Measurements from ENCODE around the gene STX16.

STX16 gene

DNA sequence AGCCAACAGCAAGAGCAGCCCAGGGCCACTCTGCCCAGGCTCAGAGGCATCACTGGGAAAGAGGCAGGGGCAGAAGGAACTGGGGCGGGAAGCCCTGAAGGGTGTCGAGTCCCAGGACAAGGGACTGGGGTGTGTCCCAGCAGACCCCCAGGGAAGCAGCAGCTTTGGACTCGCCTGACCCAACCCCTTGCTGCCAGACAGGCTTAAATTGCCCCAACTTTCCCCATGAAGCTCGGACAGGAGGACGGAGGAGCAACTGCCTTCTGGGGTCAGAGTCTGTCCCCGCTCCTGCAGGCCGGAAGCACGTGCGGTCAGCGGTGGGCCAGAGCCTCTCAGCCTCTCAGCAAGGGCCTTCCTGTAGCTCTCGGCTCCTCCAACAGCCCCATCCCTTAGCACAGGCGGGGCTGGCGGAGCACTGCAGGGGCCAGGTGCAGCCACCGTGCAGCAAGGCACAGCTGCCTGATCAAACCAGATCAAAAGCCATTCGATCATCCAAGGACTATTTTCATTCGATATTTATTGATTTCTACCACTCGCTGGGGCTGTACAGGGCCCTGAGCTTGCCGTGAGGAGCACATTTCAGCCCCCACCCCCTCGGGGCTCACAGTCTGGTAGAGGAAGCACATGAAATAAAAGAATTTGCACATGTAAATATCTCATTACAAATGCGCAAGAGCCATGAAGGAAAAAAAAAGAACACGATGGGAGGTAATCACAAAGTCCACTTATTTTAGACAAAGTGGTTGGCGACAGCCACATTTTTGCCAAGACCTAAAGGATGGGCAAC is 31.8 kb upstream of the STX16 start:
- no peak for DNase-seq

DNA sequence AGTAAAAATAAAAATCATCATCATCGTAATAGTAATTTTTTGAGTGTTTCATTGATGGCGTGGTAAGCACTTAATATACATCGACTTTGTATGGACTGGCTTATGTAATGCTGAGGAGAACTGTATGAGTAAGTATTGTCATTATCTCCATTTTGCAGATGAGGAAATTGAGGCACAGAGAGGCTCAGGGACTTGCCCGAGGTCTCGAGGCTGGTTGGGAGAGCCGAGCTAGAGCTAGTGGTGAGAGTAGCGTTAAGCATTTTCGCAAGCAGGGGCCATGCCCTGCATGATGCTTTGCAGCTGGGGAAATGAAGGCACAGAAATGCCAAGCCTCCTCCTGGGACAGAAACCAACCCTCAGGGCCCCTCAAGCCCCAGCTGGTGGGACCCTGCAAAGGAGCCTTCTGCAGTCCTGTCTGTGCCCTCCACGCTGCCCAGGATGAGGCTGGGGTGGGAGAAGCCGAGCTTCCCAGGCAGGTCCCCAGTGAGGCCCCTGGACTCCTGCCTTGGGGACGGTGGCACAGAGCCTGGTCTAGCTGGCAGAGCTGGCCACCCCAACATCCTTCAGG is 31.1 kb upstream of the STX16 start:
- no peak for DNase-seq

DNA sequence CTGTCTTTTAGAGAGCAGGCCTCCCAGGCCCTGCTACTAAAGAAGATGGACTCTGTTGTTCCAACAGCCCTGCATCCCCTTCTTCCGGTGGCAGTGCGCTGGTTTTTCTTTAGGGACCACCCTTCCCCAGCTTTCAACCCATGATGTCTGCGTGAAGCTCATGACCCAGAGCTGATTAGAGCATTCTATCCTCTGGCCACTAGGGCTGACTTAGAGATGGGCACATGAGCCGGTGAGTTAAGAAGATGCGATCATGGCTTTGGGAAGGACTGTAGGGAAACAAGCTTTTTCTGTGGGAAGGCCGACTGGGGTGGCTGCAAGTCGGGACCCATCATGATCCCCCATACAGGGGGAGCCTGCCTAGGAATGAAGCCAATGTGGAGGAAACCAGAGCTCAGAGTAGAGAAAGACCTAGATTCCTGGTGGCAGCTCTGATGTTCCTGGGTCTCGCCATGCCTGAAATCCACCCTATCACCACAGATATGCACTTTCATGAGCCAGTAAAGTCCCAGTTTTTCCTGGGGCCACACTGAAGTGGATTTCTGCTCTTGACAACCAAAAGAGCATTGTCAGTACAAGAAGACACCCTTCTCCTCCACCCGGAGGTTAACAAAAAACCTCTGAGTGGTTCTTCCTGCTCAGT is 29.1 kb upstream of the STX16 start:
- DNase-seq = no peak

DNA sequence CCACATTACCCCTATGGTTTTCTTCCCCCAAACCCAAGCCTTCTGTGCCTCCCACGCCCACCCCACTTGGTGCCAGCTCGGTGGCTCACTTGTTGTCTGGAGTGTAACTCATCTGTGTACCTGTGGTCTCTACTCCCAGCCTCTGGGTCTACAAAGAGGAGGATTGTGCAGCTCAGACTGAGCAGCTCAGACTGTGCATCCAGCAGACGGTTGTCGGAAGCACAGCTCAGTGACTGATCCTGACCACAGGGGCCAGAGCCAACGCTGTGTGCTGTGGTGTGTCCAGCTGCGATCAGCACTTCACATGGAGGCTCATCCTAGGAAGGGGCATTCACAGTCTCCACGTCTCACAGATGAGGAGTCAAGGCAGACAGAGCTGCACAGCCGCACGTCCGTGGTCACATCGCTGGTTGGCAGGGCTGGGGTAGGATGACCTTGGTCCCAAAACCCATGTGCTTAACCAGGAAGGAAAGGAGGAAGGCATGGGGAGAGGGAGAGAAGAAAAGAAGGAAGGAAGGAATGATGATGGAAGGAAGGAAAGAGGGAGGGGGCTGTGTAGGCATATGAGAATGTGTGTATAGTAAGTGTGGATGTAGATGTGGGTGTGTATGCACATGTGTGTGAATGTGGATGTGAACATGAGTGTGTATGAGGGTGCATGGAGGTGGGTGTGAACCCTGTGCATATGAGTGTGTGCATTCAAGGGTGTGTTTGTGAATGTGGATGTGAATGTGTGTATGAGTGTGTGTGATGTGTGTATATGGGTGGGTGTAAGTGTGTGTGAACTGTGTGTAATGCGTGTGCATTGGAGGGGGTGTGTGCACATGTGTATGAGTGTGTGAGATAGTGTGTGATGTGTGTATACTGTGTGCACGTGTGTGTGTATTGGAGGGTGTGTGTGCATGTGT is 28.2 kb upstream of the STX16 start:
- no peak for DNase-seq

DNA sequence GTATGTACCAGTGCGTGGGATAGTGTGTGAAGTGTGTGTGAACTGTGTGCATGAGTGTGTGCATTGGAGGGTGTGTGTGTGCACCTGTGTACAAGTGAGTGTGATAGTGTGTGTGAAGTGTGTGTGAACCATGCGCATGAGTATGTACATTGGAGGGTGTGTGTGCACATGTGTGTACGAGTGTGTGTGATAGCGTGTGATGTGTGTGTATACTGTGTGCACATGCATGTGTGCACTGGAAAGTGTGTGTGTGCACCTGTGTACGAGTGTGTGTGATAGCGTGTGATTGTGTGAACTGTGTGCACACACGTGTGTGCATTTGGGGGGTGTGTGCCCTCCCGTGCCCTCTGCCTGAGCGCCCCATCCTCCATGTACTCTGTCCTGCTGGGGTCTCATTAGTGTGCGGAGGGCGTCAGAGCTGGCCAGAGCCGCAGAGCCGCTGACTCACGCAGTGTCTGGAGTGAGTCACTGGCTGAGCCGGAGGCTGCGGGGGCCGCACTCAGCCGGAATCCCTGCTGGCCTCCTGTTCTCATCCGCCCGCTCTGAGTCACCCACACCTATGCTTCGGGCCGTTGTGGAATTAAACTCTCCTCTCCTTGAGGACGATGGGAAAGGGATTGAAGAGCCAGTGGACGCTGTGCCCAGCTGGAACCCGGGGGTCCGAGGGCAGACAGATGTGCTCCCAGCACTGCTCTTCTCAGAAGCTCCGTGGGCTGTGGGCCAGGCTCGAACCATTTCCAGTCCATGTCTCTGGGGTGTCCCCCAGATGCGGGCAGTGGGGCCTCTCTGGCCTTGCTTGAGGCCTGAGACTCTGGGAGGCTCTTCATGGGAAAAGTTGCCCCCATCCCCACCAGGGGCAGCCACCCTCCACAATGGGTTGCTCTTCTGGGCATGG is 27.3 kb upstream of the STX16 start:
- no peak for DNase-seq

DNA sequence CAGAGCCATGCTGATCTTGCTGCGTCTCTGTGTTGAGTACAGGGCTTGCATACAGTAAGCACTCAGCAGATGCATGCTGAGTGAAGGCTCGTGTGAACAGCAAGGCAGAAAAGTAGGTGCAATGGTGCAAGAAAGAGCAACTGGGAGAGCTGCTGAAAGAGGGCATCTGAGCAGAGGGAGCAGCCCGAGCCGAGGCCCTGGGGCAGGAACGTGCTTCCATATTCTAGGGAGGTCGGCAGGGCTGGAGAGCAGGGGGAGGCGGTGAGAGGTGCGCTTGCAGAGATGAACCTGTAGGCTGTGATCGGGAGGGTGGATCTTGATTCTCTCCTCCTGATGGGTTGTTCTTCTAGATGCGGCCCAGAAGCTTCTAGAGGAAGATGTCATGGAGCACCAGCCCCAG is 26.4 kb upstream of the STX16 start:
- DNase-seq = no peak

DNA sequence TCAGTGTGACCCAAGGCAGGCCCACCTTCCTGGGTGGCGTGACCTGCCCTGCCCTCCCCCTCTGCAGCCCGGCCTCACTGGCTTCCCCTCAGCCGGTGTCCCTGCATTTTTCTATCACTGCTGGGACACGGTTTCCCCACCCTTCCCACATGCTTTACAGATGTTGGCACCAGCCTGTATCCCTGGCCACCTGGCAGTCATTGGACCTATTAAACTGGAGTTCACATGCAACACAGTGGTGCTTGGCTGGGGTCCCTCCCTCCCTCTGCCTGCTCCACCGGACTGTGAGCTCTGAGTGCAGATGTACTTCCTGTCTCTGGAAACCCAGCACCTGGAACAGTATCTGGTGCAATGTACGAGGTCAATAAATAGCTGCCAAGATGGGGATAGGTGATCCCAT is 25.5 kb upstream of the STX16 start:
- DNase-seq = no peak

DNA sequence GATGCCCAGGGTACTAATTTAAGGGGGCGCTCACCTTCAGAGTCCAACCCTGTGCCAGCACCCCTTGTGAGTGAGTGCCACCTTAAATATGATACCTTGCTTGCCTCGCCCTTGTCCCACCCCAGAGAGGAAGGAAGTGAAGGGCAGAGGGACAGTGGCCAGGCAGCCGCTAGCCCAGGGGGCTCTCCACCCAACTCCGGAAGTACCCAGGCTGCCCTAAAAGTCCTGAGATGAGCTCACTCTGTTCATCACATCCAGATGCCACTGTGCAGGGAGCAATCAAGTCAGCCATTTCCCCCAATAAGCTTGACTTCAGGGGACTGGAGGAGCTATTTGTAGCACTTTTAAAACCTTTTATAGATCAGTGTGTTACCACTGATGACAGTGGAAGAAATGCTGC is 25.0 kb upstream of the STX16 start:
- DNase-seq = no peak

DNA sequence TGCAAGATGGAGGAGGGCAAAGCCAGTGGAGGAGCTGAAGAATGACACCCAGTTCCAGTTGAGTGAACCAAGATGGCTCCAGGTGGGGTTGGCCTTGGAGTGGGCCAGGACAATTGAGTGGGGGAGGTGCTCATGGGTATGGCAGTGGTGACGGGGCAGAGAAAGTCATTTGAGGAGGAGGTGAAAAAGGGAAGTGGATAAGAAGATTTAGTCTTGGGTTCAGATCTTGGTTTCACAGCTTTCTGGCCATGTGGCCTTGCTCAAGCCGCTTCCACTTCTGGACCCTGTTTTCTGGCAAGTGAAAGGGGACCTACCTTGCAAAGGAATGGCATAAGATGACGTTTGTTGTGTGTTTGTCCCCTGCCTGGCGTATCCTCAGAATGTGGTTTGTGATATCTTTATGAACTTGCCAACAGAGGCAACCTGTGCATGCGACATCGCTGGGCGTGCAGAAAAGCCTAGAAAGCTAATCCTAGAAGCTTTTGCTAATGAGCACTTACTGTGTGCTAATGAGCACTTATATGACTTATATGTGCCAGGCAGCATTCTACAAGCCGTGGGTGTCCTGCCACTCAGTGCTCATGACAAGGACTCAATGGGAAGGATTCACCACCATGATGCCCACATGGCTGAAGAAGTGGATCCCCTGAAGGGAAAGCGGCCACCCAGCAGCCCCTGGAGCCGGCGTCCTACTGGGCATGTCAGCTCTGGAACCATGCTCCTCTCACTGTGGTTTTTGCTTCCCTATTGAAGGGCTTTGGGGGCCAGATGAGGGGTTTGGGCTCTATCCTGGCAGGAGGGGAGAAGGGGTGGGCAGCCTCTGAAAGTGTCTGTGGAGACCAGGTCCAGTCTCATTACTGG is 23.6 kb upstream of the STX16 start:
- no peak for DNase-seq

DNA sequence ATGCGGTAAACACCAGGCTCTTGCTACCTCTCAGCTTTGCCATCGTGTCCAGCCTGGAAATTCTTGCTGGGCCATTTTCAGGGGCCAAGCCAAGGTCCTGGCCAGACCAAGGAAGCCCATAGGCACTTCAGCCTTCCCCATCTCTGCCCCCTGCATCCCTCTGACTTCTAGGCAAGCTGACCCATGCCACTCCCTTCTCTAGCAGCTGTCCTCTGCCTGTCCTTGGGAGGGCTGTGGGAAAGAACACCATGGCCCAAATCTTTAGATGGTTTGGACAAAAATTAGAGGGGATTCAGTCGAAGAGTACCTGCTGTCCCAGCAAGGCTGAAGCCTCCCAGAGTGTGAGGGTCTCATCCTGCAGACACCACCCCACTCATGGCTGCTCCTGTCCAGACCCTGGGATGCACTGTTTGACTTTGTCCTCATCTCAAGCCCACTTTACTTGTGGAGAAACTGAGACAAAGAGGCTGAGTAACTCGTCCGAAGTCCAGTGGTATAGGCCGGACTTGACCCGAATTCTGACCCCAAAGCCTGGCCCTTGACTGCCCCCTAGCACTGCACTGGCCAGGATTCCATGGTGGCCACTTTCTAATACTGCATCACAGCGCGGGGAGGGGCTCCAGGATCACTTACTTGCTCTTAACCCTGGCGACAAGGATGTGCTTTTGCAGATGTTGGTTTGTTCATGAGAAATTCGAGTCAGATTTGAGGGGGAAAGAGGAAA is 22.4 kb upstream of the STX16 start:
- no peak for DNase-seq

DNA sequence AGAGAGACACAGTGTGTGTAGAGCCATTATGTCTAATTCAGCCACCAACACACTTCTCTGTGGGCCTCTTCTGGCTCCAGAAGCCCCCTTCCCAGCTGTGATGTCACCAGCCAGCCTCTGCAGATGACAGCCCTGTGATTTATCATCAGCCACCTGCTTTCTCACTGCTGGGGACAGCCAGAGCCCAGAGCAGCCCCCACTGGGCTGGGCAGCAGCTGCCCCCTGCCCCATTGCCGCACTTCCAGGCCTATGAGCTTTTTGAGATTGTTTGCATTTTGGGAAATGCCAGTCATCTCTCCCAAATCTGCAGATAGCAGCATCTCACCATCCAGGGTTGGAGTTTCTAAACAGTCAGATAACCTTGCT is 21.9 kb upstream of the STX16 start:
- DNase-seq = no peak

DNA sequence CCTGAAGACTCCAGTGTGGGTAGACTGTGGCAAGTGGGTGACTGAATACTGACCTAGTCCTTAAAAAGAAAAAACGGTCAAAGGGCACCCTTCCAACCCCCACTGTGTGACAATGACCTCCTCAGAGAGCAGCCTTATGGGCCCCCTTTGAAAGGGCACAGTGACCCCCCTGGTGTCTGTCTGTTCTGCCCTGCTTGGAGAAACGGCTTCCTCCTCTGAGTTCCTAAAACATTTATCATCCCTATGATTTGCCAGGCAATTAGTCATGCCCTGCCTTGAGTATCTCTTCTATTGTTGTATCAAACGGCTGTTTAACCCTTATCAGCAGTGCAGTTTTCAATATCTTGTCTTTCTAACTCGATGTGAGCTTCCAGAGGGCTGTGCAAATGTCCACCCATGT is 21.0 kb upstream of the STX16 start:
- no peak for DNase-seq

DNA sequence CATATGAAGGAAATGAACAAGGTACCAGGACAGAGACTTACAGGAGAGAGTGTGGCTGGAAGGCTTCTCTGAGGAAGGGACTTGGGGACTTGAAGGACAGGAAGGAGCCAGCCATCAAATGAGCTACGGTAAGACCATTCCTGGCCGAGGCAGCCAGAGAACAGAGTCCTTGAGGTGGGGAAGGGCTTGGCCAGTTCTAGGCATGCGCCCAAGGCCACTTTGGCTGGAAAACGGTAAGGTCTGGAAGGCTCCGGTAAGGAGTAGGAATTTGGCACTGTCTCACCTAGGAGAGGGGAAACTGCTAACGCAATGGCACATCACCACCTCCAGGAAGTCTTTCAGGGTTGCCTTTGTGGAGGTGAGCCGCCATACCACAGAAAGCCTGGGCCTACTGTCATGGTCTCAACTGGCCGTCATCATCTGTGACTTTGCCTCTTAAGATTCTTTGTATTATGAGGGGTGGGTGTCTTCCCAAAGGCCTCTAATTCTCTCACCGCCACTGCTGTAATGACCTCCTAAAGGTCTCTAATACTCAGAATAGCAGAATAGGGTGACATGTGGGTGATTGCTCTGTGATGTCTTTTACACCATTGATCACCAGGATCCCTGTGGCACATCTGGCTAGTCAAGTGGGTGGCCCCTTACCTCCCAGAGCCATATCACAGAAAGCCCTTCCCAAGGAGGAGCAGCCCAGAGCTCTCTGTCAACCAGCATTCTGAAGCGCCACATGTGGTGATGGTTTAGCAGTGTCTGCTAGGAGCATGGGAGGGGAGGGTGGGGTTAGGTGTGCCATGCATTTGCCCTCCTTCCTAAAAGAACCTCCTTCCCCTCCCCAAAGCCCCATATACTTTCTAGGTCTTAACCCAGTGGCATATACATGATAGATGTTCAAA is 17.7 kb upstream of the STX16 start:
- no peak for DNase-seq

DNA sequence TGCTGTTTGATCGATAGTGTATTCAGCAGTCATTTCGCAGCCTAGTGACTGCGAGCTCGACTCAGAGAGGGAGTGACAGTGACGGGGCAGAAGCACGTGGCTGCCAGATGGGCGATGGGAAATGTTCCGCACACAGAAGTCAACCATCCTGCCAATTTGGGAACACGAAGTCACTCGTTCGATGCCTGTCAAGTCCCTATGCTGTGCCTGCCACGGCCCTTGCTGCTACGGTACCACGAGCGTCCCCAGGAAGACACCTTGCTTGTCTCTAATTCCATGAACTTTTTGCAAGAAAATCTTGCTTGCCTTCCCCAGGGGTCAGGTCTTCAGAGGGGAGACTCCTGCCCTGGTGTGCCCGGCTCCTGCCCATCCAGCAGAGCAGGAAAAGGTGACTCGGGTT is 17.0 kb upstream of the STX16 start:
- DNase-seq = no peak

DNA sequence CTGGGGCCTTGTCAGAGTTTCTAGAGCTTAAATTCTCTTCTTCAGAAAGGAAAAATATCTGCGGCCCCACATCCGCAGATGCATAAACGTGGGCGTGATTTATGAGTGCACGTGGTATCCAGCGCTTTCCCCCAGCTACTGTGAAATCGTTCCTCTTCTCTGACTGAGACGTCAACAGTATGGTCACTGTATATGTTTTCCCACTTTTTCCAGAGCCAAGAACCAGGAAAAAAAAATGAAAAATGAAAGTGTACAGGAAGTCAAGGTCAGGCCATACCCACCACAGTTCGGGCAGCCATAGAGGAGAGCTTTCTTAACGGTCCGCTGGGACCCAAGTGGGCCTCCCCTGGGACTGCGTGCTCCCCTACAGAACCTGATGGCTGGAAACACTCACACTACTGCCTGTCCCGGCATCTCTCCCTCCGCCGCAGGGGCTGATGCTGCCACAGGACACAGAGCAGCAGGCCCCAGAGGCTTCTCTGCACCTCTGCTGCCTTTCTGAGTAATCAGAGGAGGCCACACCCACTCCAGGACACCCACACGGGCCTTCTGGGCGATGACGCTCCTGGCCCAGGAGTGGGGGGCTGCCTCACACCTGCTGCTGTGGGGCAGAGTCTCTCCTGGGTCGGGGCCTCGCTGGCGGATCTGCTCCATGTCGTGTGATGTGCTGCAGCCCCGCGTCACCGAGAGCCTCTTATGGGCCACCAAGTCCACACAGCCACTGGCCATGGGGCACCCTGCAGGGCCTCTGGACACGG is 16.4 kb upstream of the STX16 start:
- no peak for DNase-seq

DNA sequence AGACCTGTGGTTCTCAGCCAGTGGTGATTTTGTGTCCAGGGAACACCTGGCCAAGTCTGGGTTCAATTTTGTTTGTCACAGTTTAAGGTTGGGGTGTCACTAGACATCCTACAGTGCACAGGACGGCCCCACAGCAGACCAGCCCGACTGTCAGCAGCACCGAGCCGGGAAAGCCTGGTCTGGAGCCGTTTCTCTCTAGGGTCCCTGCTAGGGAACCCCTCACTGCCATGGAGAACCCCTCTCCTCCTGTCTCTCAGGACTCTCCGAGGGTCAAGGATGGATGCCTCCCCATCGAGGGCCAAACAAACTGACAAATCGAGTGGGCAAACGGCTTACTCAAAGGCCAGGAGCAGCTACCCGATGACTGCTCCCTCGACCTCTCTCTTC is 15.8 kb upstream of the STX16 start:
- no peak for DNase-seq

DNA sequence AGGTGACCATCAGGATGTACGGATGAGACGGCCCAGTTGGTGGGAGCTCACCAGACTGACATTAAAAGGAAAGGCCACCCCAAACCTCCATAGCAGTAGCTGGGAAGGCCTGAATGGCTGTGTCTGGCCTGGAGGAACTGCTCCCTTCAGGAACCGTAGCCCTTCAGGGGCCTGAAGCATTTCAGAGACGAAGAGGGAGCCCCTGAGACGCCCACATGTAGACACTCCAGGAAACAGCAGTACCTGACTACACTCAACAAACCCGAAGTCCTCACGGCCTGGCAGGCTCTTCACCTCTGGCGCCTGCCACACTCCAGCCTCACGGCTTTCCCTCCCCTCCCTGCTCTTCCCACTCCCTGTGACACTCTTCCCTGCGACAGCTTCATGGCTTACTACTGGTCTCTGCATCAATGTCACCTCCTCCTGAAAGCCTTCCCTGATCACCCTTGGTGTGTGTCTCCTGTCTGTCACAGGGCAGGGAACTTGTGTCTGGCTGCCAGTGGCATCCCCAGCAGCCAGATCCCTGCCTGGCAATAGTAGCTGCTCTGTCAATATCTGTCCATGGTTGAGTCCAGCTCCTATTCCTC is 14.6 kb upstream of the STX16 start:
- DNase-seq = no peak

DNA sequence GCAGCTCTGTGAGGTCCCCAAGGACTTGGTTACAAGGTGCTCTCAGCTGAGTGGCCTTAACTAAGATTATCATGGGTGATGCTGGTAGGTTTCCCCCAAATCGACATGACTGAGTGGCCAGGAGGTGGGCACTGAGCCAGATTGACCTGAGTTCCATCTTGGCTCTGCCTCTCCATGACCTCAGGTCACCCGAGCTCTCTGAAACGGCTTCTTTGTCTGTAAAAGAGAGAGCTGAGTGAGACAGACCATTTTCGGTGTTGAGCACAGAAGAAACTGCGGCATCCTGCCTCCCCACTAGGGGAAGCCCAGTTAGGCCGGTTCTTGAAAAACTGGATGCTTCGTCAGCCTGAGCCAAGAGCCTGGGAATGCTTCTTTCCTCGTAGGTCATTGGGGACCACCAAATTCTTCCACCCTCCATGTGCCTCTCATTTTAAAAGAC is 14.1 kb upstream of the STX16 start:
- DNase-seq = no peak
